Caki2 (cell line): ENCODE data around the gene CCPG1. TPM values are rescaled to one million over a fixed set of nuclear protein-coding genes. Genes with fewer than 3 reads are reported as not detected.
"Not testable (repeated sequence)": the region's sequence is repeated elsewhere in the genome, so short reads cannot be mapped to it uniquely, and the experiment has no call there.

Experiments used
- DNase-seq: peaks from one replicate; pipeline ENCODE4 v3.0.0-alpha.2; 2015; ENCODE audit warnings: low read depth
- in situ Hi-C: cut with HindIII; loops from 2 replicates; pipeline ENCODE4 v1.10.0; 2016; ENCODE audit warnings: low sequenced_read_pairs, low pct_unique_long_range_greater_than_20kb, mixed read lengths
- total RNA-seq: library from RNA; depleted of rRNA; stranded (reverse); fragments of >200 nt; shearing (Covaris generic); gene quantifications from 2 replicates; pipeline ENCODE4 v1.2.3, GENCODE V29; 2014; ENCODE audit warnings: low replicate concordance; rRNA removed

Gene CCPG1
- 76.3 and 98.8 TPM in 2 replicates for total RNA-seq

- DNase-seq = peak; percentile 98
- in situ Hi-C loops = no loop called here
Observed at GRCh38 chr15:55408012-55408928, at the start of gene CCPG1, which contains the start of gene PIERCE2. CCPG1 (minus strand) TSS chr15:55408359; CDS start chr15:55389424, 18,935 bp downstream. PIERCE2 (plus strand) TSS chr15:55408495; CDS start chr15:55408769, 274 bp downstream.

GRCh38 chr15:55457401-55458022, 49.4 kb upstream of the CCPG1 start:
- DNase-seq = no peak
- in situ Hi-C loops = no loop called here

- DNase-seq, in situ Hi-C loops: not testable (repeated sequence)
Observed at GRCh38 chr15:55447030-55447394, 38.9 kb upstream of the CCPG1 start.

- DNase-seq, in situ Hi-C loops: not testable (repeated sequence)
Observed at GRCh38 chr15:55446379-55447029, 38.3 kb upstream of the CCPG1 start.

- DNase-seq, in situ Hi-C loops: not testable (repeated sequence)
Observed at GRCh38 chr15:55445936-55446335, 37.8 kb upstream of the CCPG1 start.

- in situ Hi-C loops, DNase-seq: not testable (repeated sequence)
Observed at GRCh38 chr15:55443141-55443540, 35.0 kb upstream of the CCPG1 start.

GRCh38 chr15:55434989-55435825, 27.0 kb upstream of the CCPG1 start:
- DNase-seq = peak; percentile 48
- in situ Hi-C loops = no loop called here

- in situ Hi-C loops = no loop called here
- DNase-seq = no peak
Observed at GRCh38 chr15:55422089-55422488, 13.9 kb upstream of the CCPG1 start.

GRCh38 chr15:55420171-55420866, 12.2 kb upstream of the CCPG1 start:
- DNase-seq = no peak
- in situ Hi-C loops = no loop called here

- DNase-seq, in situ Hi-C loops: not testable (repeated sequence)
Observed at GRCh38 chr15:55417678-55418077, 9.5 kb upstream of the CCPG1 start.

GRCh38 chr15:55408976-55409375, 817 bp upstream of the CCPG1 start:
- DNase-seq, in situ Hi-C loops: not testable (repeated sequence)

GRCh38 chr15:55407498-55408011, 604 bp downstream of the CCPG1 start:
- no peak for DNase-seq
- in situ Hi-C loops = no loop called here

GRCh38 chr15:55403531-55403930, 4.6 kb downstream of the CCPG1 start:
- in situ Hi-C loops = no loop called here
- DNase-seq = peak; percentile 72

- in situ Hi-C loops = no loop called here
Observed at GRCh38 chr15:55402707-55403106, 5.5 kb downstream of the CCPG1 start.

GRCh38 chr15:55401786-55402246, 6.3 kb downstream of the CCPG1 start:
- DNase-seq = no peak
- in situ Hi-C loops = no loop called here

More at GRCh38 chr15:55402707-55403106, 5.5 kb downstream of the CCPG1 start:
- DNase-seq = no peak

- in situ Hi-C loops, DNase-seq: not testable (repeated sequence)
Observed at GRCh38 chr15:55400050-55400449, 8.1 kb downstream of the CCPG1 start.

- no peak for DNase-seq
- in situ Hi-C loops = no loop called here
Observed at GRCh38 chr15:55398243-55398642, 9.9 kb downstream of the CCPG1 start.
